CD14-positive monocyte (primary cell): ENCODE results near the gene AFF3. TPM values are rescaled to one million over a fixed set of nuclear protein-coding genes. Genes with fewer than 3 reads are reported as not detected.

Experiments
- DNase-seq, 3 donors: peaks; one replicate each; pipeline ENCODE4 v3.0.0-alpha.2; 2011 to 2022
- H2AFZ ChIP-seq: 2 replicates; pipeline ENCODE4 v1.6.0; 2012; ENCODE audit warnings: mild to moderate bottlenecking, low read depth, low read length, inconsistent platforms; ENCODE audit not compliant: insufficient read depth, poor library complexity, severe bottlenecking
- H3K27ac ChIP-seq, 2 donors: 1 replicate in 1 of 2; 2 replicates in 1 of 2; pipeline ENCODE4 v1.5.1; 2012 to 2013; ENCODE audit warnings: low read length in 2 of 2, control low read depth in 1 of 2, inconsistent platforms in 1 of 2, low read depth in 1 of 2, mild to moderate bottlenecking in 1 of 2
- H3K27me3 ChIP-seq, 2 donors: one replicate each; pipeline versions ENCODE4 v1.6.0 to v1.6.1; 2011 to 2013; ENCODE audit warnings: low read length in 2 of 2; ENCODE audit not compliant: control insufficient read depth in 2 of 2, insufficient read depth in 2 of 2
- H3K36me3 ChIP-seq, 2 donors: replicated peaks in 1 of 2; 1 replicate in 1 of 2; 2 replicates in 1 of 2; pipeline versions ENCODE4 v1.5.1 to v1.6.1; 2012 to 2013; ENCODE audit warnings: low read length in 2 of 2, control low read depth in 1 of 2, inconsistent platforms in 1 of 2, mild to moderate bottlenecking in 1 of 2; ENCODE audit not compliant: insufficient read depth in 2 of 2, control insufficient read depth in 1 of 2
- H3K4me1 ChIP-seq, 2 donors: 1 replicate in 1 of 2; 2 replicates in 1 of 2; pipeline versions ENCODE4 v1.5.1 to v1.6.1; 2012 to 2013; ENCODE audit warnings: low read length in 2 of 2, control low read depth in 1 of 2, inconsistent platforms in 1 of 2, mild to moderate bottlenecking in 1 of 2, moderate library complexity in 1 of 2; ENCODE audit not compliant: insufficient read depth in 2 of 2, control insufficient read depth in 1 of 2
- H3K4me2 ChIP-seq: replicated peaks from 2 replicates; pipeline ENCODE3; 2012; ENCODE audit warnings: low read length, moderate library complexity, mild to moderate bottlenecking; ENCODE audit not compliant: poor library complexity, severe bottlenecking; ENCODE audit errors: extremely low read depth
- H3K4me3 ChIP-seq, 3 experiments: fragments of 200-600 bp in 1 of 3; sonication (generic) in 1 of 3; replicated peaks in 1 of 3; 1 replicate in 2 of 3; 2 replicates in 1 of 3; pipeline ENCODE4 v1.5.1; 2011 to 2013; ENCODE audit warnings: low read length in 3 of 3, mild to moderate bottlenecking in 3 of 3, control low read depth in 2 of 3, low read depth in 2 of 3, inconsistent platforms in 1 of 3, moderate library complexity in 1 of 3
- H3K79me2 ChIP-seq: 2 replicates; pipeline ENCODE4 v1.6.0; 2012; ENCODE audit warnings: mild to moderate bottlenecking, control low read depth, inconsistent platforms, low read length, moderate library complexity; ENCODE audit not compliant: insufficient read depth
- H3K9ac ChIP-seq: 2 replicates; pipeline ENCODE4 v1.6.0; 2017; ENCODE audit warnings: low read length, mild to moderate bottlenecking; ENCODE audit not compliant: insufficient read depth, poor library complexity, severe bottlenecking
- H3K9me3 ChIP-seq, 2 donors: replicated peaks in 1 of 2; 1 replicate in 1 of 2; 2 replicates in 1 of 2; pipeline versions ENCODE4 v1.5.1 to v1.6.1; 2012 to 2013; ENCODE audit warnings: low read length in 2 of 2, control low read depth in 1 of 2; ENCODE audit not compliant: control insufficient read depth in 1 of 2, insufficient read depth in 1 of 2
- H4K20me1 ChIP-seq: 2 replicates; pipeline ENCODE4 v1.6.0; 2012; ENCODE audit warnings: mild to moderate bottlenecking, low read length, control low read depth, moderate library complexity; ENCODE audit not compliant: insufficient read depth
- H3K27ac Mint-ChIP-seq, 7 donors: one replicate each; pipeline ENCODE4 v1.8.0; 2020; ENCODE audit warnings: mild to moderate bottlenecking in 7 of 7, mixed read lengths in 7 of 7, moderate library complexity in 6 of 7, inconsistent platforms in 2 of 7
- H3K27me3 Mint-ChIP-seq, 3 donors: one replicate each; pipeline ENCODE4 v1.8.0; 2021 to 2022; ENCODE audit warnings: low read depth in 3 of 3, mild to moderate bottlenecking in 3 of 3, mixed read lengths in 3 of 3, moderate library complexity in 3 of 3, inconsistent platforms in 1 of 3
- H3K36me3 Mint-ChIP-seq, 2 donors: one replicate each; pipeline ENCODE4 v1.8.0; 2020; ENCODE audit warnings: mixed read lengths in 2 of 2, inconsistent platforms in 1 of 2, mild to moderate bottlenecking in 1 of 2
- H3K4me1 Mint-ChIP-seq: one replicate; pipeline ENCODE4 v1.8.0; 2020; ENCODE audit warnings: mild to moderate bottlenecking, mixed read lengths
- H3K4me3 Mint-ChIP-seq, 2 donors: one replicate each; pipeline ENCODE4 v1.8.0; 2020; ENCODE audit warnings: mild to moderate bottlenecking in 2 of 2, mixed read lengths in 2 of 2, moderate library complexity in 1 of 2
- H3K9me3 Mint-ChIP-seq, 7 donors: one replicate each; pipeline ENCODE4 v1.8.0; 2020 to 2022; ENCODE audit warnings: mixed read lengths in 7 of 7, mild to moderate bottlenecking in 6 of 7, moderate library complexity in 6 of 7, inconsistent platforms in 2 of 7
- WGBS: methylation state at CpG from one replicate; pipeline ENCODE4 v1.1.5; 2013; ENCODE audit warnings: missing lambda C conversion rate; ENCODE audit not compliant: insufficient coverage; 5-methylcytosine and 5-hydroxymethylcytosine counted together
- intact Hi-C, 2 donors: fragments of 100-400 bp; cut with micrococcal nuclease; formaldehyde crosslinking; loops; one replicate each; pipeline versions ENCODE4 v1.15.0 to v1.15.1; 2023
- polyA plus RNA-seq, 3 donors: library from polyadenylated mRNA; depleted of rRNA in 1 of 3; unstranded in 2 of 3; stranded (reverse) in 1 of 3; fragments of 300-500 nt in 2 of 3; fragments of >200 nt in 1 of 3; fragmentation: Illumina TruSeq in 2 of 3; gene quantifications; 1 replicate in 2 of 3; 2 replicates in 1 of 3; pipeline ENCODE4 v1.2.3, GENCODE V29; 2012 to 2021
- TF ChIP-seq, protein P1 (sequence below): fragments of 200-600 bp; IDR thresholded peaks from one replicate; pipeline ENCODE4 v1.8.0; 2022; ENCODE audit warnings: antibody characterized with exemption, mild to moderate bottlenecking

AFF3 gene
- polyA plus RNA-seq, 3 donors, result 0.17 to 4.1 (median 0.49) TPM

DNA sequence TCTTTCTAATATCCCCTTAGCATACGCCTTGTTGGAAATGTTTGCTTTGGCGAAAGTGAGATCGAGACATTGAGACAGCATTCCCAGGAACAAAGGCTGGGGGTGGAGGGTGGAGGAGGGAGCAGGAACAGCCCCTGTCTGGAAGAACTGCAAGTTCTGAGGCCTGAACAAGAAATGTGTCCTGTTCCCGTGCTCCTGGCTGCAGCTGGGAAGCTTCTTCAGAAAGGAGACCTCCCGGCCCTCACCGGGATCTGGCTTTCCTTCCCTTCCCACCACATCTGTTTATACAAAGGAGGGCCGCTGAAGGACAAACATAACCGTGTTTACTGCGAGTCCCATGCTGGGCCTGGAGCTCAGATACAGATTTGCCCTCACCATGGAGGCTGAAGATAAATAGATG is 35.9 kb downstream of the AFF3 start:
- Mint-ChIP-seq H3K4me3 (peak overlapping the region in 1 of 2 donors; percentile 92), H3K9me3 (peaks cover 0 to 6% (median 0%) of the 10 kb centered on the region in 7 donors), H3K36me3 (peaks cover 0 to 14% of the 10 kb centered on the region in 2 donors), H3K27me3 (peaks cover 4 to 18% (median 9%) of the 10 kb centered on the region in 3 donors), H3K4me1 (peaks cover 21% of the 10 kb centered on the region), H3K27ac (peak overlapping the region in 1 of 7 donors; percentile 25)
- H3K27me3 ChIP-seq, result peaks cover 0 to 9% of the 10 kb centered on the region in 2 donors
- peaks cover 8 to 13% of the 10 kb centered on the region in 2 donors for H3K4me1 ChIP-seq
- H4K20me1 ChIP-seq, result no peaks in the 10 kb centered on the region
- TF ChIP-seq, protein P1, sequence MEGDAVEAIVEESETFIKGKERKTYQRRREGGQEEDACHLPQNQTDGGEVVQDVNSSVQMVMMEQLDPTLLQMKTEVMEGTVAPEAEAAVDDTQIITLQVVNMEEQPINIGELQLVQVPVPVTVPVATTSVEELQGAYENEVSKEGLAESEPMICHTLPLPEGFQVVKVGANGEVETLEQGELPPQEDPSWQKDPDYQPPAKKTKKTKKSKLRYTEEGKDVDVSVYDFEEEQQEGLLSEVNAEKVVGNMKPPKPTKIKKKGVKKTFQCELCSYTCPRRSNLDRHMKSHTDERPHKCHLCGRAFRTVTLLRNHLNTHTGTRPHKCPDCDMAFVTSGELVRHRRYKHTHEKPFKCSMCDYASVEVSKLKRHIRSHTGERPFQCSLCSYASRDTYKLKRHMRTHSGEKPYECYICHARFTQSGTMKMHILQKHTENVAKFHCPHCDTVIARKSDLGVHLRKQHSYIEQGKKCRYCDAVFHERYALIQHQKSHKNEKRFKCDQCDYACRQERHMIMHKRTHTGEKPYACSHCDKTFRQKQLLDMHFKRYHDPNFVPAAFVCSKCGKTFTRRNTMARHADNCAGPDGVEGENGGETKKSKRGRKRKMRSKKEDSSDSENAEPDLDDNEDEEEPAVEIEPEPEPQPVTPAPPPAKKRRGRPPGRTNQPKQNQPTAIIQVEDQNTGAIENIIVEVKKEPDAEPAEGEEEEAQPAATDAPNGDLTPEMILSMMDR, result no peak
- no peak overlapping the region for H2AFZ ChIP-seq
- H3K27ac ChIP-seq, result no peak overlapping the region
- H3K9me3 ChIP-seq, result no peaks in the 10 kb centered on the region
- DNase-seq, result no peak
- no peaks in the 10 kb centered on the region for H3K36me3 ChIP-seq
- H3K9ac ChIP-seq, result no peak overlapping the region
- H3K4me3 ChIP-seq, result no peak overlapping the region
- H3K4me2 ChIP-seq, result no peak overlapping the region
- WGBS, result 97% methylated on average over 5 of the region's 9 CpGs
- H3K79me2 ChIP-seq, result no peaks in the 10 kb centered on the region
- intact Hi-C loops, result no loop called here

DNA sequence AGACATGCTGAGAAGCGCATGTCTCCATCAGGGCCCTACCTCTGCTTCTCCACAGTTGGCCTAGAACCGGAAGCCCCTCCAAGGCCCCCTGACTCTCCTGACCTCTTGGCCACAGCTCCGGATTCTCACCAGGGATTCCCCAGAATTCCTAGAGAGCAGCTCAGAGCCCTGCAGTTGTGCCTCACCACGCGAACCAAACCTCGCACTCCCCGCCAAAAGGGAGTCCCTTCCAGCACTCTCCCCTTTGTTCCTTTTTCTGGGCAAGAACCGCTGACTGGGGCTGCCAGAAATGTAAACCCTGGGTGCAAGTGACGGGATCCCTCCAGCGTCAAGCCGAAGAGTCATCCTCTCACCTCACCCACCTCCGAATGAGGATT is 36.7 kb downstream of the AFF3 start:
- Histone ChIP-seq H3K4me1 (peaks cover 8% of the 10 kb centered on the region in 2 donors), H3K36me3 (no peaks in the 10 kb centered on the region), H3K9ac (peak overlapping the region; percentile 70), H3K4me3 (peak overlapping the region in 1 of 3 experiments; percentile 84), H4K20me1 (no peaks in the 10 kb centered on the region), H3K79me2 (no peaks in the 10 kb centered on the region), H3K27me3 (peaks cover 0 to 9% of the 10 kb centered on the region in 2 donors), H3K27ac (no peak overlapping the region), H2AFZ (peak overlapping the region; percentile 83), H3K9me3 (no peaks in the 10 kb centered on the region), H3K4me2 (peak overlapping the region; percentile 91)
- DNase-seq, result no peak
- Mint-ChIP-seq H3K4me3 (peak overlapping the region; percentile 87 to 92), H3K27me3 (peaks cover 4 to 18% (median 9%) of the 10 kb centered on the region in 3 donors), H3K4me1 (peaks cover 16% of the 10 kb centered on the region), H3K9me3 (peaks cover 0 to 6% (median 0%) of the 10 kb centered on the region in 7 donors), H3K36me3 (peaks cover 0 to 14% of the 10 kb centered on the region in 2 donors), H3K27ac (peak overlapping the region in 1 of 7 donors; percentile 50)
- 79% methylated on average over 12 of the region's 12 CpGs for whole genome bisulfite sequencing
- intact Hi-C loops, result no loop called here
- TF ChIP-seq, protein P1, result no peak
